A673 (cell line): ENCODE results near the gene MXRA5. TPM values are rescaled to one million over a fixed set of nuclear protein-coding genes. Genes with fewer than 3 reads are reported as not detected.

Experiments used
- BruUV-seq: library from RNA; stranded (reverse); fragments of 400-500 nt; replicated peaks from 2 replicates; lab custom pipeline; 2021; lab: Mats Ljungman, UMichigan
- CTCF ChIA-PET: fragments of 300-600 bp; sonication (Branson Sonifier 250); formaldehyde crosslinking; loops from one replicate; lab custom pipeline; 2022; ENCODE audit warnings: antibody characterized with exemption; lab: Charles Lee
- POLR2A ChIA-PET: fragments of 300-600 bp; sonication (Branson Sonifier 250); formaldehyde crosslinking; loops from one replicate; lab custom pipeline; 2022; ENCODE audit warnings: antibody characterized with exemption; ENCODE audit not compliant: low non-redundant PET; lab: Charles Lee
- DNase-seq: peaks from one replicate; pipeline ENCODE4 v3.0.0-alpha.2; 2015; ENCODE audit warnings: low spot score
- H3K27ac ChIP-seq: fragments of 200-600 bp; sonication (generic); 2 replicates; pipeline ENCODE4 v1.5.1; 2016; ENCODE audit warnings: mixed run types, low read depth, mild to moderate bottlenecking, mixed read lengths, antibody characterized with exemption, low read length; ENCODE audit not compliant: poor library complexity, severe bottlenecking
- H3K27me3 ChIP-seq: fragments of 200-600 bp; sonication (generic); replicated peaks from 2 replicates; pipeline ENCODE4 v1.6.1; 2017; ENCODE audit warnings: mixed run types, low read depth, mild to moderate bottlenecking, mixed read lengths, antibody characterized with exemption, low read length; ENCODE audit not compliant: insufficient read depth, poor library complexity
- H3K36me3 ChIP-seq: fragments of 200-600 bp; sonication (generic); 2 replicates; pipeline ENCODE4 v1.6.1; 2016; ENCODE audit warnings: mixed run types, mild to moderate bottlenecking, mixed read lengths, antibody characterized with exemption, low read length; ENCODE audit not compliant: insufficient read depth, poor library complexity, severe bottlenecking
- H3K4me1 ChIP-seq: fragments of 200-600 bp; sonication (generic); 2 replicates; pipeline ENCODE4 v1.6.1; 2017; ENCODE audit warnings: mixed run types, mild to moderate bottlenecking, mixed read lengths, antibody characterized with exemption, low read length; ENCODE audit not compliant: insufficient read depth, poor library complexity, severe bottlenecking
- H3K4me3 ChIP-seq: fragments of 200-600 bp; sonication (generic); 2 replicates; pipeline ENCODE4 v1.5.1; 2016; ENCODE audit warnings: low read depth, mixed run types, mild to moderate bottlenecking, mixed read lengths, low read length; ENCODE audit not compliant: poor library complexity, severe bottlenecking
- H3K9me3 ChIP-seq: fragments of 200-600 bp; sonication (generic); 2 replicates; pipeline ENCODE4 v1.6.1; 2016; ENCODE audit warnings: mixed run types, low read depth, mild to moderate bottlenecking, mixed read lengths, antibody characterized with exemption, low read length; ENCODE audit not compliant: poor library complexity, severe bottlenecking
- EZH2 ChIP-seq: fragments of 200-600 bp; sonication (generic); IDR thresholded peaks from 2 replicates; pipeline ENCODE4 v1.6.1; 2017; ENCODE audit warnings: borderline replicate concordance, low read depth, mild to moderate bottlenecking, mixed read lengths, antibody characterized with exemption, low read length; ENCODE audit not compliant: poor library complexity, severe bottlenecking
- intact Hi-C: fragments of 100-400 bp; cut with micrococcal nuclease; formaldehyde crosslinking; loops from one replicate; pipeline ENCODE4 v1.10.0; 2022; ENCODE audit not compliant: unreplicated experiment
- total RNA-seq: library from RNA; stranded (reverse); gene quantifications from 2 replicates; pipeline ENCODE4 v1.2.3, GENCODE V29; 2021
- TF ChIP-seq, protein P1 (sequence below): fragments of 300-800, 200-600 bp; sonication (generic); conservative IDR thresholded peaks from 2 replicates; pipeline ENCODE4 v1.5.1; 2017; ENCODE audit warnings: low read depth, mild to moderate bottlenecking, antibody characterized with exemption, low read length, moderate library complexity, mixed read lengths

The MXRA5 gene
- total RNA-seq, 1 experiment from 2014 or later: not detected

DNA sequence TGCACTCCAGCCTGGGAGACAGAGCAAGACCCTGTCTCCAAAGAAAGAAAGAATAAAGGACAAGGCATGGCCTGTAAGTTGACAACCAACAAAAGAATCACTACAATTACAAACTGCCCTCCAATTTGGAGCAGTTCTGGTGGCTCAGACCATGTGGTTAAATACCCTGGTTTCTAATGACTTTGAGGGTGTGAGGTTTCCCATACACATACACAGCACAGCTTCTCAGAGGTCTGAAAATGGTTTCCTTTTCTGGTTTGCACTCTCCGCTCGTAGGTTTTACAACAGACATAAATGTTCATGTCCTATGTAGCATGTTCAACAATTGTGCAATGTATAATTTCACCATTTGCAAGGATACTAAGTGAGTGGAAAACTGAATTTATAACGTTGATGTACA, 34.2 kb upstream of the MXRA5 start:
- no peaks in the 10 kb centered on the region for H3K27me3 ChIP-seq
- H3K9me3 ChIP-seq: no peaks in the 10 kb centered on the region
- BruUV-seq: no TSS peak
- no peaks in the 10 kb centered on the region for H3K4me1 ChIP-seq
- ChIA-PET CTCF (no interaction called here), POLR2A (no interaction called here)
- DNase-seq: no peak
- intact Hi-C loops: no loop called here
- no peaks in the 10 kb centered on the region for H3K36me3 ChIP-seq
- H3K27ac ChIP-seq: no peak overlapping the region
- TF ChIP-seq EZH2: no peak
- TF ChIP-seq, protein P1, sequence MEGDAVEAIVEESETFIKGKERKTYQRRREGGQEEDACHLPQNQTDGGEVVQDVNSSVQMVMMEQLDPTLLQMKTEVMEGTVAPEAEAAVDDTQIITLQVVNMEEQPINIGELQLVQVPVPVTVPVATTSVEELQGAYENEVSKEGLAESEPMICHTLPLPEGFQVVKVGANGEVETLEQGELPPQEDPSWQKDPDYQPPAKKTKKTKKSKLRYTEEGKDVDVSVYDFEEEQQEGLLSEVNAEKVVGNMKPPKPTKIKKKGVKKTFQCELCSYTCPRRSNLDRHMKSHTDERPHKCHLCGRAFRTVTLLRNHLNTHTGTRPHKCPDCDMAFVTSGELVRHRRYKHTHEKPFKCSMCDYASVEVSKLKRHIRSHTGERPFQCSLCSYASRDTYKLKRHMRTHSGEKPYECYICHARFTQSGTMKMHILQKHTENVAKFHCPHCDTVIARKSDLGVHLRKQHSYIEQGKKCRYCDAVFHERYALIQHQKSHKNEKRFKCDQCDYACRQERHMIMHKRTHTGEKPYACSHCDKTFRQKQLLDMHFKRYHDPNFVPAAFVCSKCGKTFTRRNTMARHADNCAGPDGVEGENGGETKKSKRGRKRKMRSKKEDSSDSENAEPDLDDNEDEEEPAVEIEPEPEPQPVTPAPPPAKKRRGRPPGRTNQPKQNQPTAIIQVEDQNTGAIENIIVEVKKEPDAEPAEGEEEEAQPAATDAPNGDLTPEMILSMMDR: no peak
- no peak overlapping the region for H3K4me3 ChIP-seq

DNA sequence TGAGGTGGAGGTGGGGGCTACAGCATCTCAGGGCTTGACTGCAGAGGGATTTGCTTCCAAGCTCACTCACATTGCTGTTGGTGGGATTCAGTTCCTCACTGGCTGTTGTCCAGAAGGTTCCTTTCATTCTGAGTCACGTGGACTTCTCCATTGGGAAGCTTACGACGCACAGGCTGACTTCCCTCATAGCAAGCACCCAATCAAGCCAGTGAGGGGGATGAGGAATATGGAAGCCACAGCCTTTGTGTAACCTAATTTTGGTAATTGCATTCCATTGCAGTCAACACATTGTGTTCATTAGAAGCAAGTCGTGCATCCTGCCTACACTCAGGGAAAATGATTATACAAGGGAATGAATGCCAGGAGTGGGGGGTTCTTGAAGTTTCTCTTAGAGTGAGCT, 32.7 kb upstream of the MXRA5 start:
- H3K36me3 ChIP-seq: no peaks in the 10 kb centered on the region
- H3K27ac ChIP-seq: no peak overlapping the region
- intact Hi-C loops: no loop called here
- no peak for DNase-seq
- H3K9me3 ChIP-seq: no peaks in the 10 kb centered on the region
- POLR2A ChIA-PET: no interaction called here
- H3K4me1 ChIP-seq: no peaks in the 10 kb centered on the region
- H3K4me3 ChIP-seq: no peak overlapping the region
- no peaks in the 10 kb centered on the region for H3K27me3 ChIP-seq
- TF ChIP-seq, protein P1: no peak
- TF ChIP-seq EZH2: no peak
- CTCF ChIA-PET: no interaction called here
- no TSS peak for BruUV-seq

DNA sequence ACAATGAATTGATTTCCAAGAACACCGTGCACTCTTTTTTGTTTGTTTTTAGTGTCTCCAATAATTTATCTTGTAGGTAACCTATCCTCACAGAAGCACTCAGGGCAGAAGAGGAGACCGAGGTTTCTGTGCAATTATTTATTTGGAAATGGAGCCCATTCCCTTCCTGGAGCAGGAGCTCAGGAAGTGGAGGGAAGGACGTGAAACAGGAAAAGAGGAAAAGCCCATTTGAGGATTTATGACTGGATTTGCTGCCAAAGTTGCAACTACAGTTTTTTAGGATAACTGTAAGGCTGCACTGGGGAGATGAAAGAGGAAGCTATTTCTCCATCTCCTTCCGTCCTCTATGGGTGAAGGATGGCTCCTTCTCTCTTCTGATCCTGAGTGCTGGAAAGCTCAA, 31.7 kb upstream of the MXRA5 start:
- Histone ChIP-seq H3K27ac (no peak overlapping the region), H3K36me3 (no peaks in the 10 kb centered on the region), H3K27me3 (no peaks in the 10 kb centered on the region), H3K4me3 (no peak overlapping the region), H3K4me1 (no peaks in the 10 kb centered on the region), H3K9me3 (no peaks in the 10 kb centered on the region)
- ChIA-PET POLR2A (no interaction called here), CTCF (no interaction called here)
- no peak for DNase-seq
- BruUV-seq: no TSS peak
- no peak for TF ChIP-seq EZH2
- TF ChIP-seq, protein P1: no peak
- intact Hi-C loops: no loop called here
